Sigmoid colon (tissue), 7 donors: ENCODE measurements around the gene ZNF362. TPM values are rescaled to one million over a fixed set of nuclear protein-coding genes. Genes with fewer than 3 reads are reported as not detected.

Source experiments
- DNase-seq: peaks from one replicate; pipeline ENCODE4 v3.0.0-alpha.2; 2019
- H3K27ac ChIP-seq, 4 donors: fragments of 200-600 bp; sonication (generic); one replicate each; pipeline ENCODE4 v1.5.1; 2016 to 2019; ENCODE audit warnings: mild to moderate bottlenecking in 1 of 4
- H3K27me3 ChIP-seq, 3 donors: fragments of 200-600 bp; sonication (generic); one replicate each; pipeline ENCODE4 v1.5.1; 2019; ENCODE audit warnings: mild to moderate bottlenecking in 1 of 3
- H3K36me3 ChIP-seq, 4 donors: fragments of 200-600 bp; sonication (generic); one replicate each; pipeline ENCODE4 v1.5.1; 2016 to 2019
- H3K4me1 ChIP-seq, 4 donors: fragments of 200-600 bp; sonication (generic); one replicate each; pipeline ENCODE4 v1.5.1; 2017 to 2019
- H3K4me3 ChIP-seq, 4 donors: fragments of 200-600 bp; sonication (generic); one replicate each; pipeline ENCODE4 v1.5.1; 2017 to 2019; ENCODE audit warnings: mild to moderate bottlenecking in 2 of 4, moderate library complexity in 1 of 4
- H3K9me3 ChIP-seq, 4 donors: fragments of 200-600 bp in 3 of 4; sonication (generic) in 3 of 4; one replicate each; pipeline versions ENCODE4 v1.5.1 to v1.6.1; 2013 to 2019
- EP300 ChIP-seq, 4 donors: sonication (generic); formaldehyde crosslinking; IDR thresholded peaks; one replicate each; pipeline ENCODE4 v1.6.1; 2017; ENCODE audit warnings: antibody characterized with exemption in 4 of 4
- POLR2A ChIP-seq, 2 donors: fragments of 450-650 bp; IDR thresholded peaks; one replicate each; pipeline ENCODE4 v1.6.1; 2016; ENCODE audit warnings: antibody characterized with exemption in 2 of 2, mild to moderate bottlenecking in 2 of 2, moderate library complexity in 2 of 2
- POLR2AphosphoS5 ChIP-seq, 4 donors: sonication (generic); formaldehyde crosslinking; IDR thresholded peaks; one replicate each; pipeline ENCODE4 v1.6.1; 2017; ENCODE audit warnings: antibody characterized with exemption in 4 of 4
- WGBS, 2 donors: extraction: QIAGEN DNeasy Blood & Tissue Kit; methylation state at CpG; one replicate each; pipeline ENCODE4 v1.1.7; 2013; 5-methylcytosine and 5-hydroxymethylcytosine counted together
- intact Hi-C: fragments of 100-400 bp; cut with DNase I; formaldehyde crosslinking; loops from one replicate; pipeline ENCODE4 v1.15.1; 2023
- polyA plus RNA-seq, 3 donors: library from polyadenylated mRNA; stranded (reverse); fragments of 200-250 nt; gene quantifications; one replicate each; pipeline ENCODE4 v1.2.3, GENCODE V29; 2013
- total RNA-seq, 4 donors: library from RNA; depleted of rRNA; stranded (reverse); fragments of >200 nt; gene quantifications; one replicate each; pipeline ENCODE4 v1.1.0, GENCODE V29; 2016
- TF ChIP-seq, protein P1 (sequence below), 4 experiments: fragments of 450-650 bp in 3 of 4; fragments of 200-600 bp in 1 of 4; IDR thresholded peaks; one replicate each; pipeline ENCODE4 v1.5.1; 2016 to 2019; ENCODE audit warnings: antibody characterized with exemption in 4 of 4, mild to moderate bottlenecking in 3 of 4, moderate library complexity in 2 of 4
- donor health status: healthy with polysubstance abuse.
- donor health status: Bipolar disorder and iron deficiency.
- donor health status: healthy.

ZNF362 gene
- total and polyA plus RNA-seq, 7 donors: 3.5 to 18.8 (median 11.2) TPM

DNA sequence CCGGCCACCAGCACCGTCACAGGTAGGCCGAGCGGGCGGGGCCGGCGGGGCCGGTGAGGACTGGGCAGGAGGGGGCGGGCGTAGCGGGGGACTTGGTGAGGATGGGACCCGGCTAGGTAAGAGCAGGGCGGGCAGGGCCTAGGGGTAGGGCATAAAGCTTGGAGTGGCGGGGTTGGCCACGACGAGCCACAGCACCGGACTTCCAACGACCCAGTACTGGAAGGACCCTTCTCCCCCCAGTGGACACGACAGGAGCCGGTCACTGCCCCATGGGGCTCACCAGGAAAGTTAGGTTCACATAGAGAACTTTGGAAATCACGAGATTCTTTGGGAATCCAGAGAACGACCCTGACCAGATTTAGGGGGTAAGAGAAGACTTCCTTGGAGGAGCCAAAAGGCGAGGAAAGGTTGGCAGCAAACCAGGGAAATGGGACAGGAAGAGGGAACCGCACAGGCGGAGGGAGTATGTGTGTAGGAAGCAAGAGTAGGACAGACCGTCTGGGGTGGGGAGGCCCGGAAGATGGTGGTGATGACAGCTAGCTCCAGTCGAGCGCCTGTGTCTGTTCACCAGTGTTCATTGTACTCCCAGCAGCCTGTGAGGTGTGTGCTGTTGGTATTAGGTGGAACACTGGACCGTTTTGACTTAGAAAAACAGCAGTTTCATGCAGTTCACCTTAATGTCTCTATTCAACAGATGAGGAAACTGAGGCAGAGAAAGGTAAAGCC is 20.4 kb downstream of the ZNF362 start:
- peak; percentile 57 for DNase-seq
- Histone ChIP-seq H3K27me3 (no peaks in the 10 kb centered on the region), H3K36me3 (peaks cover 8 to 63% (median 33%) of the 10 kb centered on the region in 4 donors), H3K4me1 (peaks cover 0 to 3% (median 1%) of the 10 kb centered on the region in 4 donors), H3K9me3 (no peaks in the 10 kb centered on the region), H3K4me3 (no peak overlapping the region), H3K27ac (no peak overlapping the region)
- intact Hi-C loops: no loop called here
- 91% methylated on average over 30 of the region's 30 CpGs for WGBS, 2 donors
- TF ChIP-seq, protein P1, sequence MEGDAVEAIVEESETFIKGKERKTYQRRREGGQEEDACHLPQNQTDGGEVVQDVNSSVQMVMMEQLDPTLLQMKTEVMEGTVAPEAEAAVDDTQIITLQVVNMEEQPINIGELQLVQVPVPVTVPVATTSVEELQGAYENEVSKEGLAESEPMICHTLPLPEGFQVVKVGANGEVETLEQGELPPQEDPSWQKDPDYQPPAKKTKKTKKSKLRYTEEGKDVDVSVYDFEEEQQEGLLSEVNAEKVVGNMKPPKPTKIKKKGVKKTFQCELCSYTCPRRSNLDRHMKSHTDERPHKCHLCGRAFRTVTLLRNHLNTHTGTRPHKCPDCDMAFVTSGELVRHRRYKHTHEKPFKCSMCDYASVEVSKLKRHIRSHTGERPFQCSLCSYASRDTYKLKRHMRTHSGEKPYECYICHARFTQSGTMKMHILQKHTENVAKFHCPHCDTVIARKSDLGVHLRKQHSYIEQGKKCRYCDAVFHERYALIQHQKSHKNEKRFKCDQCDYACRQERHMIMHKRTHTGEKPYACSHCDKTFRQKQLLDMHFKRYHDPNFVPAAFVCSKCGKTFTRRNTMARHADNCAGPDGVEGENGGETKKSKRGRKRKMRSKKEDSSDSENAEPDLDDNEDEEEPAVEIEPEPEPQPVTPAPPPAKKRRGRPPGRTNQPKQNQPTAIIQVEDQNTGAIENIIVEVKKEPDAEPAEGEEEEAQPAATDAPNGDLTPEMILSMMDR (IDR thresholded peaks at IDR 0.05): no peak
- TF ChIP-seq POLR2AphosphoS5 (IDR thresholded peaks at IDR 0.05) (no peak), POLR2A (IDR thresholded peaks at IDR 0.05) (no peak)

DNA sequence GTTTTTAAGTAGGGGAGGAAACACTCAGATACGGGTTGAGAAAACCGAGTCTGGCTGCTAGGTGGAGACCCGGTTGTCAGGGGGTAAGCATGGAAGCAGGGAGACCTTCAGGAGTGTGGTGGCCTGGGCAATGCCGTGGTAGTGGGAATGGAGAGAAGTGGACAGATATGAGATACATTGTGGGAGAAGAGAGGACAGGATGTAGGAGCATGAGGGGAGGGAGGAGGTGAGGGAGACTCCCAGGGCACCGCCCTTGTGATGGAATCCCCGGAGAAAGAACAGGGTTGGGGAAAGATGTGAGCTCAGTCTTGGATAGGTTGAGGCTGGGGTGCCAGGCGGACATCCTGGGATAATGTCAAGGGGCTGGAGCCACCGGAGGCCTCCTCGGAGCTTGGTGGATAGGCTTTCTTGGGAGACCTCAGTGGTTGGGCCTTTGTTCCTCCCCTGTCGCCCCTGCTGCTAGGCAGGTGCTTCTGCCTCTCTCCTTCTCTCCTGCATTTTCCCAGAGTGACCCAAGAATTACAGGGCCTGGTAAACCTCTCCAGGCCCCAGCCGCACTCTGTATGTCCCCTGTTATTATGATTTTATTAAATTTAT is 21.3 kb downstream of the ZNF362 start:
- Histone ChIP-seq H3K27ac (no peak overlapping the region), H3K9me3 (no peaks in the 10 kb centered on the region), H3K4me3 (no peak overlapping the region), H3K27me3 (no peaks in the 10 kb centered on the region), H3K36me3 (peaks cover 13 to 72% (median 38%) of the 10 kb centered on the region in 4 donors), H3K4me1 (peaks cover 0 to 3% (median 0%) of the 10 kb centered on the region in 4 donors)
- WGBS, 2 donors: 94 to 95% methylated on average over 11 of the region's 11 CpGs
- intact Hi-C loops: no loop called here
- TF ChIP-seq EP300 (IDR thresholded peaks at IDR 0.05) (no peak), POLR2AphosphoS5 (IDR thresholded peaks at IDR 0.05) (no peak), POLR2A (IDR thresholded peaks at IDR 0.05) (no peak)
- TF ChIP-seq, protein P1 (IDR thresholded peaks at IDR 0.05): no peak
- peak; percentile 45 for DNase-seq

DNA sequence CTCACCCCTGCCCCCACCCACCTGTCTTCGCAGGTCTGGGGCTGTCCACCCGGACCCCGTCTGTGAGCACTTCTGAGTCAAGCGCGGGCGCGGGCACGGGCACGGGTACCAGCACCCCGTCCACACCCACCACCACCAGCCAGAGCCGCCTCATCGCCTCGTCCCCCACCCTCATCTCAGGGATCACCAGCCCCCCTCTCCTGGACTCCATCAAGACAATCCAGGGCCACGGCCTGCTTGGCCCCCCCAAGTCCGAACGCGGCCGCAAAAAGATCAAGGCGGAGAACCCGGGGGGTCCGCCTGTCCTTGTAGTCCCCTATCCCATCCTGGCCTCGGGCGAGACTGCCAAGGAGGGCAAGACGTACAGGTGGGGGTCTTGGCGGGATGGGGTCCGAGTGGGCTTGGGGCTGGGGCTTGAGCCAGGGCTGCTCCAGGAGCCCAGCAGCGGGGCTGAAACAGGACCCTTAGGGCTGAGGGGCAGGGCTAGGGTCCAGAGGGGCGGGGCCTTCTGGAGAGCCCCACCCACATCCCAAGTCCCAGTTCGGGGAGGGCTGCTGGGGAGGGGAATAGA is 23.9 kb downstream of the ZNF362 start:
- Histone ChIP-seq H3K4me1 (no peaks in the 10 kb centered on the region), H3K36me3 (peaks cover 13 to 91% (median 43%) of the 10 kb centered on the region in 4 donors), H3K27ac (no peak overlapping the region), H3K4me3 (no peak overlapping the region), H3K9me3 (no peaks in the 10 kb centered on the region), H3K27me3 (no peaks in the 10 kb centered on the region)
- DNase-seq: peak; percentile 66
- TF ChIP-seq EP300 (IDR thresholded peaks at IDR 0.05): no peak
- no peak for TF ChIP-seq POLR2AphosphoS5 (IDR thresholded peaks at IDR 0.05)
- TF ChIP-seq, protein P1 (IDR thresholded peaks at IDR 0.05): no peak
- TF ChIP-seq POLR2A (IDR thresholded peaks at IDR 0.05): no peak
- 95 to 98% methylated on average over 29 of the region's 29 CpGs for WGBS, 2 donors
- intact Hi-C loops: no loop called here

DNA sequence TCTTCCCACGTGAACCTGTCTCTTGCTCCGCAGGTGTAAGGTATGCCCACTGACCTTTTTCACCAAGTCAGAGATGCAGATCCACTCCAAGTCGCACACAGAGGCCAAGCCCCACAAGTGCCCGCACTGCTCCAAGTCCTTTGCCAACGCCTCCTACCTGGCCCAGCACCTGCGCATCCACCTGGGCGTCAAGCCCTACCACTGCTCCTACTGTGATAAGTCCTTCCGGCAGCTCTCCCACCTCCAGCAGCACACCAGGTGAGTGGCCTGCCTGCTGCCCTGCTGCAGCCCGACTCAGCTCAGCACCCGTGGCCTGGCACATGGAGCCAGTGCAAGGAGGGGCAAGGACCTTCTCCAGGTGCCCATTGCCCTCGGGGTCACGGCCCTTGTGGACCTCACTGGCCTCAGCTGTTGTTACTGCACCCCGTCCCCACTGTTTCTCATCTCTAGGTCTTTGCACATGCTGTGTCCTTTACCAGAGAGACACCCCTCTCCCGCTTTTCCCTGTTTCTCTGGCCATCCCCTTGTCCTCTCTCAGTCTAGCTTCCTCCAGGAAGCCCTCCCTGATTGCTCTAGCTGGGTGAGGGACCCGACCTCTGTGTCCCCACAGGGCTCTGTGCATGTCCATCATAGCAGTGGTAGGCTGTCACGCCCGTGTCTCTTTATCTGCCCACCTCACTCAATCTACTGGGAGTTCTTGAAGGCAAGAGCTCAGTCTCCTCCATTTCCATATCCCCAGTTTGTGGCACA is 25.4 kb downstream of the ZNF362 start:
- peak; percentile 56 for DNase-seq
- WGBS, 2 donors: 93 to 96% methylated on average over 17 of the region's 17 CpGs
- H3K4me3 ChIP-seq: no peak overlapping the region
- intact Hi-C loops: no loop called here
- H3K36me3 ChIP-seq: peaks cover 13 to 83% (median 34%) of the 10 kb centered on the region in 4 donors
- H3K27me3 ChIP-seq: no peaks in the 10 kb centered on the region
- TF ChIP-seq POLR2A (IDR thresholded peaks at IDR 0.05): no peak
- H3K4me1 ChIP-seq: no peaks in the 10 kb centered on the region
- H3K9me3 ChIP-seq: no peaks in the 10 kb centered on the region
- no peak overlapping the region for H3K27ac ChIP-seq

DNA sequence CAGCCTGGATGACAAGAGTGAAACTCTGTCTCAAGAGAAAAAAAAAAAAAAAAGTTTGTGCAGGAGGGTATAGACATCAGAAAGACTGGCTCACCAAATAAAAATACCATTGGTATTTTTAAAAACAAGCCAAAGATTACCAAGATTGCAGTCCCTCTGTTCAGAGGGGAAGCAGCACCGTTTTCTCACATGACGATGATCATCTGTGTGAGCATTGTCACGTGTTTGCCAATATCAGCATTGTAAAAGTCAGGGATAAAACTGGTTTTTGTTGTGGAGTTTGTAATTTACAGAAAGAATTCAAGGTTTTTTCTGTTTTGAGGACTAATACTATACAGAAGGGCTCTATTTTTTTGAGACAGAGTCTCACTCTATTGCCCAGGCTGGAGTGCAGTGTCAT is 26.5 kb downstream of the ZNF362 start:
- Histone ChIP-seq H3K36me3 (peaks cover 13 to 72% (median 26%) of the 10 kb centered on the region in 4 donors), H3K9me3 (no peaks in the 10 kb centered on the region), H3K4me3 (no peak overlapping the region), H3K4me1 (no peaks in the 10 kb centered on the region), H3K27ac (no peak overlapping the region), H3K27me3 (no peaks in the 10 kb centered on the region)
- WGBS, 2 donors: 83 to 88% methylated on average over 3 of the region's 3 CpGs
- intact Hi-C loops: no loop called here
- peak; percentile 6 for DNase-seq
- TF ChIP-seq, protein P1 (IDR thresholded peaks at IDR 0.05): no peak
- TF ChIP-seq POLR2A (IDR thresholded peaks at IDR 0.05): no peak
- no peak for TF ChIP-seq POLR2AphosphoS5 (IDR thresholded peaks at IDR 0.05)
- no peak for TF ChIP-seq EP300 (IDR thresholded peaks at IDR 0.05)
